PC-9 (cell line): ENCODE data around the gene XXYLT1. TPM values are rescaled to one million over a fixed set of nuclear protein-coding genes. Genes with fewer than 3 reads are reported as not detected.

Experiments used
- BruUV-seq: library from RNA; stranded (reverse); fragments of 400-500 nt; replicated peaks from 2 replicates; lab custom pipeline; 2021; lab: Mats Ljungman, UMichigan
- CTCF ChIA-PET: fragments of 300-600 bp; sonication (Branson Sonifier 250); formaldehyde crosslinking; loops from one replicate; lab custom pipeline; 2022; ENCODE audit warnings: antibody characterized with exemption; lab: Charles Lee
- POLR2A ChIA-PET: fragments of 300-600 bp; sonication (Branson Sonifier 250); formaldehyde crosslinking; loops from one replicate; lab custom pipeline; 2022; ENCODE audit warnings: antibody characterized with exemption; ENCODE audit not compliant: unreplicated experiment; lab: Charles Lee
- DNase-seq, 2 experiments: peaks; one replicate each; pipeline versions ENCODE4 v3.0.0 to v3.0.0-alpha.2; 2015 to 2022; ENCODE audit warnings: mixed read lengths in 1 of 2
- H2AFZ ChIP-seq: fragments of 200-600 bp; sonication (generic); 2 replicates; pipeline ENCODE4 v1.8.1; 2017; ENCODE audit warnings: antibody characterized with exemption
- H3F3A ChIP-seq: fragments of 200-600 bp; sonication (generic); 2 replicates; pipeline ENCODE4 v1.8.1; 2017; ENCODE audit warnings: antibody characterized with exemption, mild to moderate bottlenecking, low read depth; ENCODE audit not compliant: insufficient read depth
- H3K27ac ChIP-seq: fragments of 200-600 bp; sonication (generic); 2 replicates; pipeline ENCODE4 v1.6.1; 2016; ENCODE audit warnings: mixed run types
- H3K27me3 ChIP-seq: fragments of 200-600 bp; sonication (generic); 2 replicates; pipeline ENCODE4 v1.6.1; 2016; ENCODE audit warnings: low read depth, mixed run types; ENCODE audit not compliant: insufficient read depth
- H3K36me3 ChIP-seq: fragments of 200-600 bp; sonication (generic); 2 replicates; pipeline ENCODE4 v1.6.1; 2016; ENCODE audit warnings: low read depth, mixed run types
- H3K4me1 ChIP-seq: fragments of 200-600 bp; sonication (generic); replicated peaks from 2 replicates; pipeline ENCODE4 v1.6.1; 2016; ENCODE audit warnings: mixed run types; ENCODE audit not compliant: insufficient read depth
- H3K4me2 ChIP-seq: fragments of 200-600 bp; sonication (generic); 2 replicates; pipeline ENCODE4 v1.6.1; 2017; ENCODE audit warnings: mixed run types
- H3K4me3 ChIP-seq: fragments of 200-600 bp; sonication (generic); 2 replicates; pipeline ENCODE4 v1.6.1; 2016; ENCODE audit warnings: mixed run types
- H3K79me2 ChIP-seq: fragments of 200-600 bp; sonication (generic); 2 replicates; pipeline ENCODE4 v1.6.1; 2017; ENCODE audit warnings: low read depth, mixed run types
- H3K9me2 ChIP-seq: fragments of 200-600 bp; sonication (generic); 2 replicates; pipeline ENCODE4 v1.8.1; 2017; ENCODE audit warnings: mild to moderate bottlenecking; ENCODE audit not compliant: insufficient read depth
- H3K9me3 ChIP-seq: fragments of 200-600 bp; sonication (generic); 2 replicates; pipeline ENCODE4 v1.8.1; 2016; ENCODE audit warnings: low read depth; ENCODE audit not compliant: insufficient read depth
- H4K20me1 ChIP-seq: fragments of 200-600 bp; sonication (generic); 2 replicates; pipeline ENCODE4 v1.8.1; 2017; ENCODE audit not compliant: insufficient read depth
- CTCF ChIP-seq: fragments of 200-600 bp; sonication (generic); conservative IDR thresholded peaks from 2 replicates; pipeline ENCODE4 v1.6.1; 2017; ENCODE audit warnings: mixed run types, antibody characterized with exemption, mild to moderate bottlenecking, moderate library complexity
- EZH2 ChIP-seq: fragments of 200-600 bp; sonication (generic); IDR thresholded peaks from 2 replicates; pipeline ENCODE4 v1.8.0; 2017; ENCODE audit warnings: antibody characterized with exemption, low read depth
- intact Hi-C: fragments of 100-400 bp; cut with micrococcal nuclease; formaldehyde crosslinking; loops from one replicate; pipeline ENCODE4 v1.10.0; 2022; ENCODE audit not compliant: unreplicated experiment
- total RNA-seq: library from RNA; stranded (reverse); gene quantifications from 2 replicates; pipeline ENCODE4 v1.2.3, GENCODE V29; 2021

Gene XXYLT1
- total RNA-seq, 1 experiment from 2014 or later = 13.3 TPM

DNA sequence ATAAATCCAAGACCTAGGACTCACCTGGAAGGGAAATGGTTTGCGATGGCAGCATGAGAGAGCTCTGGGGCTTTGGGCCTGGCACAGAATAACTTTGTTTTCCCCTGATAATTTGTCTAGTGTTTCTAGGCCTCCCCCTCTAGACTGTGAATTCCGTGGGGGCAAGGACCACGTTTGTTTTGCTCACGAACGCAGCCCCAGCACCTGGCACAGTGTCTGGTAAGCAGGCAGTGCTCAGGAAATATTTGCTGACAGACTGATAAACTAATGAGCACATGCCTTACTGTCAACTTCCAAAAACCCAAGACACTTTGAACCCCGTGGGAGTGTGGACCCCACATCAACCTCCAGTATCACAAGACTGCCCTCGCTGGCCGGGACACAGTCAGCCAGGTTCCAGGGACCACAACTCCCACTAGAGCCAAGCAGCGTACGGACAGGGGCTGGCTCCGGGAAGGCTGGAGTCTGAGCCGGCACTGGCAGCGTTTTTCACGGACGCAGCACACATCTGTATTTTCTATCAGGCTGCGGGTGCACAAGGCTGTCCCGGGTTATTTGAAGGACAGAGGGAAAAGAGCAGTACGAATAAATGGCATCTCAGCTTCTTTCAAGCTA lies 146.5 kb downstream of the XXYLT1 start:
- peaks cover 16% of the 10 kb centered on the region for H3K4me1 ChIP-seq
- intact Hi-C loops = no loop called here
- no peak overlapping the region for H3K4me2 ChIP-seq
- no peaks in the 10 kb centered on the region for H3K36me3 ChIP-seq
- no peak overlapping the region for H3K27ac ChIP-seq
- peaks cover 20% of the 10 kb centered on the region for H3F3A ChIP-seq
- DNase-seq = peak in 1 of 2 experiments; percentile 3
- CTCF ChIA-PET = no interaction called here
- no peaks in the 10 kb centered on the region for H3K27me3 ChIP-seq
- no TSS peak for BruUV-seq
- POLR2A ChIA-PET = no interaction called here
- no peaks in the 10 kb centered on the region for H4K20me1 ChIP-seq
- no peak for TF ChIP-seq CTCF
- TF ChIP-seq EZH2 = no peak
- no peaks in the 10 kb centered on the region for H3K79me2 ChIP-seq
- H3K4me3 ChIP-seq = no peak overlapping the region
- no peaks in the 10 kb centered on the region for H3K9me3 ChIP-seq
- no peak overlapping the region for H2AFZ ChIP-seq
- no peaks in the 10 kb centered on the region for H3K9me2 ChIP-seq

DNA sequence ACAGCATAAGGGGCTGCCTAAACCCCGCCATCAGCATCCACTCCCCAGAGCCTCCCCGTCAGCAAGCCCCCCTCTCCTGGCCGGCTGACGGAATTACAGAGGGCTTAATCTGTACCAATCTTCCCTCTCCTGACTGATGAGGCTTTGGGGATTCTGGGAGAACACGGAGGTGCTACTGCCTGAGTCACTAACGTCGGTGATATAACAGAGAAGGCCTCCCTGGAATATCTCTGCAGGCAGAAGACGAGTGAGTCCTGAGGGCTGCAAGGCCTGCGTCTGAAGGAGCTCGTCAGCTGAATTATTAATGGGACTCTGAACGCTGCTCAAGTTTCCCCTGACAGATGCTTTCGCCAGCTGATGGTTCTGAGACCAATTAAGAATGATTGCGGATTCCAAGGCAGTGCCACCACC lies 147.7 kb downstream of the XXYLT1 start:
- ChIA-PET CTCF (no interaction called here), POLR2A (no interaction called here)
- Histone ChIP-seq H3K4me1 (peaks cover 28% of the 10 kb centered on the region), H3K27me3 (no peaks in the 10 kb centered on the region), H3F3A (peaks cover 32% of the 10 kb centered on the region), H3K9me3 (no peaks in the 10 kb centered on the region), H4K20me1 (no peaks in the 10 kb centered on the region), H3K4me3 (no peak overlapping the region), H3K4me2 (no peak overlapping the region), H3K79me2 (no peaks in the 10 kb centered on the region), H3K9me2 (no peaks in the 10 kb centered on the region), H2AFZ (no peak overlapping the region), H3K36me3 (no peaks in the 10 kb centered on the region), H3K27ac (no peak overlapping the region)
- TF ChIP-seq CTCF = no peak
- TF ChIP-seq EZH2 = no peak
- intact Hi-C loops = no loop called here
- BruUV-seq = no TSS peak
- no peak for DNase-seq

DNA sequence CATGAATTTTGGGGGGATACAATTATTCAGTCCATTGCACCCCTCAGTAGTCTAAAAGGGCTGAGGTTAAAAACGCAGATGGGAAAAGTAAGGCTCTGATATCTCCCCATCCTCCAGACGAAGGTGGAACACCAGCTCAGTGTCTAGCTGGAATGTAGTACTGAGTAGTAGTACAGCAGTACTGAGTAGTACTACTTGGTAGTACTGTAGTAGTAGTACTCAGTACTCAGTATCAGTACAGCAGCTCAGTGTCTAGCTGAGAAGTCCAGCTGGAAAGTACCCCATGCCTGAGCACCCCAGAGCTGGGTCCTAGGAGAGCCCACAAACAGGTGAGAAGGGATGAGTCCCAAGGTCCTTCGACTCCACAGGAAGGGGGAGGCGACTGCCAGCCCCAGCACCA lies 148.7 kb downstream of the XXYLT1 start:
- peaks cover 38% of the 10 kb centered on the region for H3K4me1 ChIP-seq
- intact Hi-C loops = no loop called here
- no peak for DNase-seq
- H3K9me3 ChIP-seq = no peaks in the 10 kb centered on the region
- BruUV-seq = no TSS peak
- no peak for TF ChIP-seq EZH2
- TF ChIP-seq CTCF = no peak
- H3K36me3 ChIP-seq = no peaks in the 10 kb centered on the region
- peaks cover 42% of the 10 kb centered on the region for H3F3A ChIP-seq
- H3K4me2 ChIP-seq = no peak overlapping the region
- H3K9me2 ChIP-seq = no peaks in the 10 kb centered on the region
- H3K27ac ChIP-seq = no peak overlapping the region
- ChIA-PET POLR2A (no interaction called here), CTCF (no interaction called here)
- no peaks in the 10 kb centered on the region for H4K20me1 ChIP-seq
- no peaks in the 10 kb centered on the region for H3K79me2 ChIP-seq
- H2AFZ ChIP-seq = no peak overlapping the region
- no peak overlapping the region for H3K4me3 ChIP-seq
- H3K27me3 ChIP-seq = no peaks in the 10 kb centered on the region
